Measurements from ENCODE around the gene LIN7A.
"Not testable (repeated sequence)": the region's sequence is repeated elsewhere in the genome, so short reads cannot be mapped to it uniquely, and the experiment has no call there.

Gene LIN7A

DNA sequence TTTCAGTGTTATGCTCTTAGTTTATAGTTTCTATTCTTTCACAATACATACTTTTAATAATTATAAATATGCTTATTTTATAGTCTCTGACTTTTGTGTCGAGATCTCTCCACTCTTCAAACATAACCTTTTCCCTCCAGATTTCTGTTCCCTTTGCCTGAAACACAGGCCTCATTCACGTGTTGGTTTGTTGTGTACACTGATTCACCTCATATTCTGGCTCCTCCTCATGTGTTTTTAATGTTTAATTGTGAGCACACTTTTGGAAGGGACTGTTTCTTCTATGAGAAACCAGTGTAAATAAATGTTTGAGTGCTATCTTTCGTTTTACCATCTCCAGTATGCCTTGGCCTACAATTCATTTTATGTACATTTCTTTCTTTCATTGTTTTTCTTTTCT is 20.1 kb downstream of the LIN7A start:
- DNase-seq: no peak

DNA sequence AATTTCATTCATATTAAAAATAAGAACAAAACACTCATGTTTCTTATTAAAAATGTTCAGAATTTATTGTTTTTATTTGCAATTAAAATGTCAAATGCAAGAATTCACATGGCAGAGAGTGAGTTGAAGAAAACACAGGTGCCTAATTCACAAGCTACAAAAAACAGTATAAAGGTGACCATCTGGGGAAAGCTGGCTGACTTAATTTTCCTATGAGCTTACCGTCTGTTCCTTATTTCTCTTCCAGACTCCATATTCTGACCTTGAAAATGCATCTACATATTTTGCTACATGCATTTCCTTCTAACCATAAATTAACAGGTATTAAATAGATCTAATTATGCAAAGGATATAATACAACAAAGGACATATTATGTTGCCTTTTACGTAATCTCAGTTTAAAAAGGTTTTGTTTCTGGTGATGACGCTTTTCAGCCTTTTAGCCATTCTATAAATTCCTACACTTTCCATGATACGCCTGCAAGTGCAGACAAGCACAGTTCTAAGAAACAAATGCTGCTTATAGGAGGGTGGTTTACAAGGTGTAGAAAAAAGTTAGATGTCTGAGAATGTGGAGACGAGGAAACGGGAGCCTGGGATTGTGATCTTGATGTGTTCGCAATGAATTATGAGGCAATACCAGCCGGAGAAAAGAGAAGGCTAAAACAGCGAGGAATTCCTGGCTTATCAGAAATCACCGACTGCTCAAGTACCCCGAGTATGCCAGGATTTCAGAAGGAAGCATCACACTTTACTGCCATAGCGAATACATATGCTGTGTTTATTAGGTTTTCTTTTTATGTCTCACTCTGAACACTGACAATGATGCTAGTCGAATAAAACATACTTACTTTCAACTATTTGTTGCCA is 24.6 kb downstream of the LIN7A start:
- DNase-seq: no peak

GRCh38 chr12:80909370-80909769 is 28.4 kb downstream of the LIN7A start:
- no peak for DNase-seq

GRCh38 chr12:80902711-80903110 is 35.0 kb downstream of the LIN7A start:
- no peak for DNase-seq

- no peak for DNase-seq
These were observed 36.1 kb downstream of the LIN7A start for GRCh38 chr12:80901661-80902060.

DNA sequence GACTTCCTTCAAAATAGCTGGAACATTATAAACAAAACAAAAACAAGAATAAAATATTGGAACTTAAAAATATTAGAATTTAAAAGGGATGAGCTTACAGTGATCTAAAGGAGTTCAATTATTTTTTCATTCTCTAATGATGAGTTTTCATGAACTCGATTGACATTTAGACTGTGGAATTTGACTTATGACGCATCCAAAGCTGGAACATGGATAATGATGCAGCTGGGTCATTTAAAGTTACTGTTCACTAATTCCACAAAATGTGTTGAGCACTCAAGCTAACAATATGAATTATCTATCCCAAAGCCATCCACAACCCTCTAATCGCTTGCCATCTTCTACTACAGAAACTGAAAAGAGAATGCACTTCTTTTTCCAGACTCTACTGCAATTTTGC is 42.5 kb downstream of the LIN7A start:
- no peak for DNase-seq

DNA sequence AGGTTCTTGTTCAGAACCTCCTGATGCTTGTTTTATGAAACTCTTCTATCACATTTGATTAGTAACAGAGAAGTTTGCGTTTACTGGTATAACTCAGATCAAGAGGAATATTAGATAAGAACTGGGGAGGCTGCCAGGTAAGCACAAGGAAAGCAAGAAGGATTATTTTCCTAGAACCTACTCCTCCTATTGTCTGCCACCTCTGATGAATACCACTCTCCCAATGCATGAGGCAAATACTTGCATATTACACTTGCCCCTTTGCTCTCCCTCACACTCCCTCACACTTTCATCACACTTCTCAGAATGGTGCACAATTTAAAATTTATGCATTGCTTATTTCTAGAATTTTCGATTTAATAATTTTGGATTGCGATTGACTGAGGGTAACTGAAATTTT is 43.6 kb downstream of the LIN7A start:
- DNase-seq: no peak

DNA sequence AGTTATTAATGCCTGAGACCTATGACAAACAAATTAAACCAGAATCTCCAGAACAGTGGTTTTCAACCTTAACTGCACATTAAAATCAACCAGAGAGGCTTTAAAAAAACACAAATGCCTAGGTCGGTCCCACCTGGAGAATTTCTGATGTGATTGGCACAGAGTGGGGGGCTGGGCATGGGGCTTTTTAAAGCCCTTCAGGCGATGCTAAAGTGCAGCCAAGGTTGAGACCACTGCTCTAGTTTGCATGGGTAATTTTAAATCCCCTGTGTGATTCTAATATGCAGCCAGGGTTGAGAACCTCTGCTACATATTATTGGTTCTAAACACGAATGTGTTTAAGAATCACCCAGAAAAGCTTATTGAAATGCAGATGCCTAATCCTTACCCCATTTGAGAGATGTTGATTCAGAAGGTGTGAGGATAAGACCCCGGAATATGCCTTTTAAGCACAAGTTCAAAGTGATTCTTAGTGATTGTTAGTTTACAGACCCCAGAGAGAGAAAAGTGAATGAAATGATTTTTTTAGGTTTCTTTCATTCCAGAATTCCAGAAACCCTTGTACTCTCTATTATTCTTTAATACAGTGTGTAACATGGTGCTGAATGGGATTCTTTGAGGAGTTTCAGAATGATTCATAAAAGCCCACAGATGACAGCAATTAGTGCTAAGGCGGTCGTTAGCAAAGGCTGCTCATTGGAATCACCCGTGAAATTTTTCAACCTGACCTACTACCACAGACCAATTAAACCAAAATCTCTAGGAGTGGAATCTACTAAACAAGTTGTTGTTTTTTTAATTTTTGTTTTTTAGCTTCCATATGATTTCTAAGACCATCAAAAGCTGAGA is 44.9 kb downstream of the LIN7A start:
- no peak for DNase-seq

DNA sequence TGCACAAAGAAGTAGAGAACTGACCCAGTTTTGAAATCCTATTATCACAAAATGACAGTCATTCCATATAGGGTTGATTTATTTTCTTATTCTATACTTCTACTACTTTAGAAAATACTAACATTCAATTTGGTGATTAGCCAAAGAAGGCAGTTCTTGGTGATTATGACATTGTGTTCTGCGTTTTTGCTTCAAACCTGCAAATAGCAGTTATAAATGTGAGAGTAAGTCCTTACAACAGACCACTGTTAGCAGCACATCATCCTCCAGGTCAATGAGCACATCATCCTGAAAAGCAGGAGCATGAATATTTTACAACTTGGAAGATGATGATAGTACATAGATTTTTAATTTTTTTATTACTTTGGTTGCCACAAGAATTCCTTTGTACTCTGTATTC is 53.1 kb downstream of the LIN7A start:
- DNase-seq: no peak

- DNase-seq: no peak
These were observed 56.6 kb downstream of the LIN7A start for GRCh38 chr12:80881106-80881505.

- DNase-seq: not testable (repeated sequence)
These were observed 59.3 kb downstream of the LIN7A start for GRCh38 chr12:80878452-80878851.

- DNase-seq: no peak
These were observed 59.9 kb downstream of the LIN7A start for GRCh38 chr12:80877721-80878265.

DNA sequence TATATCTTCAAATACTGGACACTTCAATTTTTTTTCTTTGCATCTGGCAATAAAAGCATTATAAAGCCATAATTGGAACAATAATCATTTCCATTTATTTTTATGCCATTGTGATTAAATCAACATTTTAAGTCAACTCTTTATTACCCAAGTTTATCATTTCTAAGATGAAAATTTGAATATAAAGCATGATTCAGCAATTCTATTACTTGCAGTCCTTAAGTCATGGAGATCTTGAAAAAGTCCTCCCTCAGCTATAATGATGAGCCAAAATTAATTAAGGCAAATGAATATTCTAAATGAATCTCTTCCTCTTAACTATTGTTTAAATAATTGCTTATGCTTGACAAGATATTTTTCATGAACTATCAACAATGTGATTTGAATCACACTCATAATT is 65.7 kb downstream of the LIN7A start:
- DNase-seq: no peak

GRCh38 chr12:80869264-80869663 is 68.5 kb downstream of the LIN7A start:
- no peak for DNase-seq

DNA sequence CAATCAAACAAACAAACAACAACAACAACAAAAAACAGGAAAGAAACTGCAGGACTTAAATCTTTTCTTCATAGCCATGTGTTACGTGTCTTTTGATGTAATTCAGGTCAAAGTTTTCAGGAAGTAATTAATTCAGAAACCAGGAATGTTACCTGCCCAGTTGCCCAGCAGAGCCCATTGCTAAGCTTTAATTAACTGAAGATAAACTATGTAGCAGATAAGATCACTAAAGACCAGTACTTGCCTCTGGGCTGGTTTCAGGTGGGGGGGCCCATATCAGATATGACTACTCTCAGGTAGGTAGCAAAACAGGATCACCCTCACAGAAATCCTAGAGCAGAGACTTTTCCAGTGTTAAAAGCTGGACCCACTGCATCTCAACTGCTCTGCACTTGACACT is 69.2 kb downstream of the LIN7A start:
- no peak for DNase-seq

DNA sequence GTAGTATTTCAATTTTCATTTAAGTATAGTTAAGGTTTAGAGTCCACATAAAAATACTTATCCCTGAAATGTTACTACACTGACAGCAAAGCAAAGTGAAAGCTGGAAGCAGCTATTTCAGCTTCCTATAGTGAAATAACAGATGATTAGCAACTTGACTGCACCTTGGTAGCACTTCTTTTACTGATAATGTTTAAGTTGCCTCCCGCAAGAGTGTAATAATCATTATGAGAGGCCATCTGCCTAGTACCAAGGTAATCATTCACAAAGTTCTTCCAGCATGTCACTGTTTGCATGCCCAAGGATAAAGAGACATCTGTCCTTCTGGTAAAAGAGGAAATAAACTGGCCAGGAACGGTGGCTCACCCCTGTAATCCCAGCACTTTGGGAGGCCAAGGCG is 69.8 kb downstream of the LIN7A start:
- DNase-seq: no peak

GRCh38 chr12:80864046-80864735 is 73.5 kb downstream of the LIN7A start:
- no peak for DNase-seq

DNA sequence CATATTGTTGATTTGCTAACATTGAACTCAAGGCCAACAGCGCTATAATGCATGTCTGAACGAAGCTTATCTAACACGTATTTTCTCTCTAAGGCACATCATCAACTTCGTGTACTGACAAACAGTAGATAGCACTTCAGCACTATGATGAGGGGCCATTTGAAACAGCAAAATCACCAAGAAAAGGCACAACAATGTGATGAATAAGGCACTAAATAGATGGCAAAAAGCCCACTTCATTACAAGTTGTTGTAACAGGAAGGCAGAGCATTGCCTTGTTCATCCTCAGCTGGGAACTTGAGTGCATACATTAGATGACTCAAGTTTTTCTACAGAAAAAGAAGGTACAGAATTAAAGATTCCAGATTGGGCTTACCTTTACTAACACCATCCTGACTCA is 75.2 kb downstream of the LIN7A start:
- DNase-seq: no peak

- DNase-seq: no peak
These were observed 75.9 kb downstream of the LIN7A start for GRCh38 chr12:80861641-80862378.

- no peak for DNase-seq
These were observed 76.8 kb downstream of the LIN7A start for GRCh38 chr12:80860928-80861327.

- no peak for DNase-seq
These were observed 77.5 kb downstream of the LIN7A start for GRCh38 chr12:80860206-80860605.

- DNase-seq: no peak
These were observed 79.4 kb downstream of the LIN7A start for GRCh38 chr12:80858356-80858755.

All from femur (tissue), 1 donor.